SKM-1 (cell line): ENCODE data around the gene MOGAT1.
"Not testable (repeated sequence)": the region's sequence is repeated elsewhere in the genome, so short reads cannot be mapped to it uniquely, and the experiment has no call there.

ENCODE experiments used
- DNase-seq: peaks from one replicate; lab custom pipeline; 2025; ENCODE audit not compliant: unreplicated experiment; lab: John Stamatoyannopoulos, UW

Gene MOGAT1

GRCh38 chr2:222670191-222671038, 1.0 kb upstream of the MOGAT1 start:
- no peak for DNase-seq

GRCh38 chr2:222672068-222672401, 577 bp downstream of the MOGAT1 start:
- no peak for DNase-seq

DNA sequence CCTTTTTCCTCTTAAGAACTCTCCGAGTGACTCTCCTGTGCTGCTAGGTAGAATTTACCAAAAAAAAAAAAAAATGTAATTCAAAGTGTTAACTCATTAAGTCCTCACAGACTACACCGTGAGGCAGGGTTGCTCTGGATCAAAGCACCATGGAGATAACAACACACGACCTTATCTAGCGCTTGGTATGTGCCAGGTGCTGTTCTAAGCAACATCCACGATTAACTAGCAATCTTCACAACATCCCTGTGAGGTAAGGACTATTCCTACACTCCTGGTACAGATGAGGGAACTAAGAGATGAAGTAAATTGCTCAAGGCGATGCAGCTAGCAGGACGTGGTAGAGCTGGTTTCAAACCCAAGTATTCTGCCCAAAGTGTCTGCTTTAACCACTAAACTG, 1.8 kb downstream of the MOGAT1 start:
- DNase-seq: no peak

DNA sequence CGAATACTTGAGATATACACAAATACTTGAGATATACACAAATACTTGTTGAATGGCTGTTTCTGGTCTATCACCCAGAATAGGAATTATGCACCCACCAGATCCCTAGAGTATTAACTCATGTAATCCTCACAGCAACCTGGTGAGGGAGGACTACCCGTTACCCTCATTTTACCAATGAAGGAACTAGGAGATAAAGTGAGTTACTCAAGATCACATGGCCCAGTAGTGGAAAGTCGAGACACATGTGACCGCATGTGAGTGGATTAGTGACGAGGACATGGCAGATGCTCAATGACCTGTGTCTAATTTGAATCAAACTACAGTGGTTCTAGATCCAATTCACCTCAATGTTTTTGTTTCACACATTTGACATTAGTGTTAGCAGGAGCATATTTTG, 2.4 kb downstream of the MOGAT1 start:
- DNase-seq: no peak

DNA sequence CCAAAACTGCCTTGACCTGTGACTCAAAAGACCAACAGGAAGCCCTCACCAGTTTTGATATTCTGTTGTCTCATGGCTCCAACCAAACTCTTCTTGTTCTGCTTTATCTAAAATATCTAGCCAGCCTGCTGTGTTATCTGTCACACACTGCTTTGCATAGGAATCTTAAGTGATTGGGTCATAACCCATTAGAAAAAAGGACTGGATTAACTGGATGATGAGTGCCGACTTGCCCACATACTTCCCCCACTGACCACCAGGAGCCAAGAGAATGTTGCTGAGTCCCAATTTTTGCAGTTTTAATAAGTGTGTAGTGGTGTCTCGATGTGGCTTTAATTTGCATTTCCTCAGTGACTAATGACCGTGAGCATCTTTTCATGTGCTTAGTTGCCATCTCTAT, 6.5 kb downstream of the MOGAT1 start:
- DNase-seq: no peak

DNA sequence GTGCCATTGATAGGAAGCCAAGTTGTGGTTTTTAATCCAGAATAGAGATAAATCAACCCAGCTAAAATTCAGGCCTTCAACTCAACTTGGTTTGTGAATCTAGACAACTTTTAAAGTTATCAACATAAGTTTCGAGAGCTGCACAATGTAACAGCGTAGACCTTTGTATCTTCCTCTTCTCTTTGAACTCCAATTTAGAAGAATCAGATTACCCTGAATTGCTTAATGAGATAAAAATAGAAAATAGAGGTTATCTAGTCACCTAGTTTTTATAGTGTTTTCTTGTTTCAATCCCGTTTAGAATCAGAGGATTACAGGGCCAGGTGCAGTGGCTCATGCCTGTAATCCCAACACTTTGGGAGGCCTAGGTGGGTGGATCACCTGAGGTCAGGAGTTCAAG, 12.3 kb downstream of the MOGAT1 start:
- DNase-seq: no peak

- no peak for DNase-seq
Measured at GRCh38 chr2:222686086-222686750, 14.8 kb downstream of the MOGAT1 start.

- DNase-seq: no peak
Measured at GRCh38 chr2:222688917-222689316, 17.5 kb downstream of the MOGAT1 start.

DNA sequence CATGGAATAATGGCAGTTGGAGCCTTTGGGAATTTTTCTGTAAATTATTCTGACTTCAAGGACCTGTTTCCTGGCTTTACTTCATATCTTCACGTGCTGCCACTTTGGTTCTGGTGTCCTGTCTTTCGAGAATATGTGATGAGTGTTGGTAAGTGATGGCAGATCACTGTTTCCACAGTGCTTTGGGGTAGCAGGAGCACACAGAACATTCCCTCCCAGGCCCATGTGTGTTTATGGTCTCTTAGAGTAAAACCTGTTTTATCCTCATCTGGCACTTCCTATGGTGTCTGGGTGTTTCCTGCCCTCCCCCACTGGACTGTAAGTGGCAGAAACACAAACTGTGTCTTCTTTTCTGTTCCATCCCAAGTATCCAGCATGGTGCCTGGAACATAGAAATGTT, 17.9 kb downstream of the MOGAT1 start:
- no peak for DNase-seq

DNA sequence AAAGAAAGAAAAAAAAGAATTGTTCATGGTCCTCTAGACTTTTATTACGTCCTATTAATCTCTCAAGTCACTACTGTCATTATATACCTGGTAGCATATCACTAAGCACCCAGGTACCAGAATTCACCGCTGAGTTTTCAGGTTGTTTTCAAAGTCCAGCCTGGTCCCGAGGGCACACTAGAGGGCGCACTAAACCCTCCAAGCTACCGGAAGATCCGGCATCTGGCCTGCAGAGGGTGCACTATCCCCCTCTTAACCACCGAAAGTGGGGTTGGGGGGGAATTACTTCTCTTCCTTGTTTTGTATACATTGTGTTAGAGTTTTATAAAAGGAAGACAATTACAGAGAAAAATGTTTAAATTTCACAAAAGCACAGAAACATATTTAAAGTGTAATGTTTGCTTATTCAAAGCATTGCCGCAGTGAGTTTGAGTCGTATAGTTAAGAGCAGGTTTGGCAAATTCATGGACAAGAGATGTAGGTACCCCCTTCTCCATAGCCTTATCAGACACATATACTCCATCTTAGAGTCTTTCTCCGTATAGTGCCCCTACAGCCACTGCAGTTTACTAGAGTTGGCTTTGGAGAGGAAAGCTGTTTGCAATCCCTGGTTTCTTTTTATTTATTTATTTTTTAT, 19.2 kb downstream of the MOGAT1 start:
- peak; percentile 52 for DNase-seq

DNA sequence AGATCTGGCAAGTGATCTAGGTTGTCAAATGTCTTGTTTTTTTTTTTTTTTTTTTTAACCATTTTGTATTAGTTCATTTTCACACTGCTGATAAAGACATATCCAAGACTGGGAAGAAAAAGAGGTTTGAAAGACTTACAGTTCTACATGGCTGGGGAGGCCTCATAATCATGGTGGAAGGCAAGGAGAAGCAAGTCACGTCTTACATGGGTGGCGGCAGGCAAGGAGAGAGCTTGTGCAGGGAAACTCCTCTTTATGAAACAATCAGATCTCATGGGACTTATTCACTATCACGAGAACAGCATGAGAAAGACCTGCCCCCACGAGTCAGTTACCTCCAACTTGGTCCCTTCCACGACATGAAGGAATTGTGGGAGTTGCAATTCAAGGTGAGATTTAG, 22.0 kb downstream of the MOGAT1 start:
- DNase-seq: not testable (repeated sequence)

- peak; percentile 4 for DNase-seq
Measured at GRCh38 chr2:222693837-222694236, 22.4 kb downstream of the MOGAT1 start.

- DNase-seq: no peak
Measured at GRCh38 chr2:222698276-222698675, 26.8 kb downstream of the MOGAT1 start.

GRCh38 chr2:222701233-222701632, 29.8 kb downstream of the MOGAT1 start:
- DNase-seq: no peak

DNA sequence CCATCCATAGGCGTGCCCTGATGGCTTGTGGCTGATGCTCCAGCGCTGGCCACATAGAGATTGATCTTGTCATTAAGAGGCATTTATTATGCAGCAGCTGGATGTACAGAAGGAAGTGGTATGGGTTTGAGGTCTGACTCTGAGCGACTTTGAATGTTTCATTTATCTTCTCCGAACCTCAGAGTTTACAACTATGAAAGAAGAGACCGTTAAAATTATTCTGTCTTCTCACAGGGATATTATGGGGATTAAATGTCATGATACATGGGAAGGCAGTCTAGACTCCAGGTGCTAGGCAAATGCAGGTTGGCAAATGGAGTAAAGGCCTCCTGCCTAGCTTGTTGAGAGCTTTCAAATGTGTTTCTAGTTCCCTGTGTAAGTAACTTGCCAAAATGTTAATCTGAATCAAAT, 30.3 kb downstream of the MOGAT1 start:
- DNase-seq: no peak

DNA sequence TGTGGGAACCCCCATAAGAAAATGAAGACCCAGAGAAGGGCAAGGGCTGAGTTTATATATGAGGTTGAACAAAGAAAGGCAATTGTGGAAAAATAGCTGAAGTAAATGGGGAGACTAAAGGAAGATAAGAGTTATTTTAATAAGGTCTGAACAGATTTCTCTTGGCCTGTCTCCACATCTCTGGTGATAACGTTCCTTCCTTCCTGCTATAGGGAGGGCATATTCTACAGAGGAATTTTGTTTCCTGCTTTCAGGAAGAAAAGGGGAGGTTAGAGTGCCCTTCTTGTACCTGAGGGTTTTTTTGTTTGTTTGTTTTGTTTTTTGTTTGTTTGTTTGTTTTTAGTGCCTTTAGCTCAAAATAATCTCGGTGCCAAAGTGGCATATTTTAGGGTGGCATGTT, 31.6 kb downstream of the MOGAT1 start:
- DNase-seq: no peak

DNA sequence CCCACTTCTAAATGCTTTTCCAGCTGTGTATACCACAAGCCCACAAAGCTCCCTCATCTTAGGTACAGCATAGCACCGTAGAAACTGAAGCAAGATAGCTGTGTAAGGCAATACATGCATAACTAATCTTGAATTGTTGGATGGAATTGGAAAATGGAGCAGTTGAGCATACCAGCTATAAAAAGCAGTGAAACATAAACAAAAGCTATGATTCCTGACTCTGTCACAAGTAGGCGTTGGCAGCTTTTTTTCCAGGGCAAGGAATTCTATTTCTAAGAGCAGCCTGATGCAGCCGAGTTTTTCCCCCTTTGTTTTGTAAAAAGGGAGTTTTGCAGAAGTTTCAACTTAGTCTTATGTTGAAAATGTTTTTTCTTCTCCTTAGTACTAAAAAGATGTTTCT, 32.4 kb downstream of the MOGAT1 start:
- DNase-seq: no peak

- no peak for DNase-seq
Measured at GRCh38 chr2:222706616-222707015, 35.2 kb downstream of the MOGAT1 start.

DNA sequence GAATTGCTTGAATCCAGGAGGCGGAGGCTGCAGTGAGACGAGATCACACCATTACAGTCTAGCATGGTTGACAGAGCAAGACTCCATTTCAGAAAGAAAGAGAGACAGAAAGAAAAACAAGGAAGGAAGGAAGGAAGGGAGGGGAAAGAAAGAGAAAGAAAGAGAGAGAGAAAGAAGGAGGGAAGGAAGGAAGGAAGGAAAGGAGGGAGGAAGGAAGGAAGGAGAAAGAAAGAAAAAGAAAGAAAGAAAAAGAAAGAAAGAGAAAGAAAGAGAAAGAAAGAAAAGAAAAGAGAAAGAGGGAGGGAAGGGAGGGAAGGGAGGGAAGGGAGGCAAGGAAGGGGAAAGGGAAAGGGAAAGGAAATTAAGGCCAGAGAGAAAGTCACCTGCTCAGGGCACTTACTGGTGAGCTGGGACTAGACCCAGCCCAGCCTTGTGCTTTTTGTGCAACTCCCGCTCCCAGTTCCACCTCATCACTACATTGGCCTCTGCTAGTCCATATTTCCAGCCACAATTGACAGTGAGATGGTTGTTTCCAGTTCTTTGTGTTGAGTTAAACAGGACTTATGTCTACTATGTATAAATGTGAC, 35.7 kb downstream of the MOGAT1 start:
- DNase-seq: no peak

DNA sequence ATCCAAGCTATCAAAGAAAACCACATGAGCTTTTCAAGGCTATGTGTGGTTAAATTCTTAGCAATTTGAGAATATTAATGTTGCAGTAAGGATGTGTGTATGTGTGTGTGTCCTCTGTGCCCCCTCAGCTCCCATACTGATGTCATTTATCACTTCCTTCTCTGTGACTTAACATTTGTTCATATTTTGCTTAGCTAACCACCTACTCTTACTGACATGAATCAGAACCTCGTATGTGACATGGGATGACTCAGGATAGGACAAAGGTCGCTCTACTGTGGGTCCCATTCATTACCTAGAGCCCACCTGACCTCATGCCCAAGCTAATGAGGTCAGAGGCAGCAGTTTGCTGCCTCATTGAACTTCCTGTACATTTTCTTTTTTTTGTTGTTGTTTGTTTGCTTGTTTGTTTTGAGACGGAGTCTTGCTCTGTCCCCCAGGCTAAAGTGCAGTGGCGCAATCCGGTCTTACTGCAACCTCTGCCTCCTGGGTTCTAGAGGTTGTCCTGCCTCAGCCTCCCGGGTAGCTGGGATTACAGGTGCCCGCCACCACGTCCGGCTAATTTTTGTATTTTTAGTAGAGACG, 36.3 kb downstream of the MOGAT1 start:
- DNase-seq: no peak

GRCh38 chr2:222708274-222708710, 36.8 kb downstream of the MOGAT1 start:
- peak; percentile 60 for DNase-seq
